ENCODE data around the gene TMEM229A.
"Not testable (repeated sequence)": the region's sequence is repeated elsewhere in the genome, so short reads cannot be mapped to it uniquely, and the experiment has no call there.

The TMEM229A gene

GRCh38 chr7:124032369-124033094 lies at the start of gene TMEM229A:
TMEM229A (minus strand) TSS chr7:124033067; CDS start chr7:124033003, 64 bp downstream.
- Mint-ChIP-seq H3K36me3 (ENCODE audit: low read depth) (peaks cover 1% of the 10 kb centered on the region), H3K27ac (peak within 1 kb of the TSS; percentile 26), H3K4me3 (peak within 1 kb of the TSS; percentile 63), H3K27me3 (ENCODE audit: low read depth) (peaks cover 60% of the 10 kb centered on the region), H3K9me3 (no peaks in the 10 kb centered on the region), H3K4me1 (ENCODE audit: low read depth) (peaks cover 4% of the 10 kb centered on the region)

GRCh38 chr7:124082234-124082633 lies 49.4 kb upstream of the TMEM229A start:
- H3K36me3 Mint-ChIP-seq (ENCODE audit: low read depth); H3K9me3 Mint-ChIP-seq; H3K4me3 Mint-ChIP-seq; H3K27me3 Mint-ChIP-seq (ENCODE audit: low read depth); H3K4me1 Mint-ChIP-seq (ENCODE audit: low read depth); H3K27ac Mint-ChIP-seq: not testable (repeated sequence)

- no peaks in the 10 kb centered on the region for H3K36me3 Mint-ChIP-seq (ENCODE audit: low read depth)
- H3K27me3 Mint-ChIP-seq (ENCODE audit: low read depth): no peaks in the 10 kb centered on the region
- no peaks in the 10 kb centered on the region for H3K9me3 Mint-ChIP-seq
- no peak overlapping the region for H3K27ac Mint-ChIP-seq
- no peak overlapping the region for H3K4me3 Mint-ChIP-seq
- no peaks in the 10 kb centered on the region for H3K4me1 Mint-ChIP-seq (ENCODE audit: low read depth)
Observed at GRCh38 chr7:124077546-124077945, 44.7 kb upstream of the TMEM229A start.

- H3K9me3 Mint-ChIP-seq: no peaks in the 10 kb centered on the region
- no peak overlapping the region for H3K27ac Mint-ChIP-seq
- H3K4me1 Mint-ChIP-seq (ENCODE audit: low read depth): no peaks in the 10 kb centered on the region
- H3K36me3 Mint-ChIP-seq (ENCODE audit: low read depth): no peaks in the 10 kb centered on the region
- H3K4me3 Mint-ChIP-seq: no peak overlapping the region
- H3K27me3 Mint-ChIP-seq (ENCODE audit: low read depth): no peaks in the 10 kb centered on the region
Observed at GRCh38 chr7:124076841-124077240, 44.0 kb upstream of the TMEM229A start.

DNA sequence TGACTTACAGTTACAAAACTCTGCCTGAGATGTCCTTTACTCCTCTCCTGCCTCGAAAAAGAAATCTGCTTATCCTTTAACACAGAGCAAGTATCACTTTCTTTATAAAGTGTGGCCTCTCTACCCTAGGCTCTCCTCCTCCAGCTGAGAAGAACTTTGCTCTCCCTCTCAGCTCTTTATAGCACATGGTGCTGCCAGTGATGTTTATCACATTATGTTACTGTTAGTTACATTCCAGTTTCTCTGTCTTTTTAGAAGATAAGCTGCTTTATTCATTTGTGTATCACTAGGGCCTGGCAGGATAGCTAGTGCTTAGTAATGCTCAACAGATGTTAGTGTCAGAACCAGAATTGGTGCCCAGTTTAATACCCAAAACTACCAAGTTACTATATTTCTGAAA lies 41.1 kb upstream of the TMEM229A start:
- Mint-ChIP-seq H3K27ac (no peak overlapping the region), H3K4me3 (no peak overlapping the region), H3K9me3 (no peaks in the 10 kb centered on the region), H3K4me1 (ENCODE audit: low read depth) (no peaks in the 10 kb centered on the region), H3K27me3 (ENCODE audit: low read depth) (no peaks in the 10 kb centered on the region), H3K36me3 (ENCODE audit: low read depth) (no peaks in the 10 kb centered on the region)

- Mint-ChIP-seq H3K27me3 (ENCODE audit: low read depth) (no peaks in the 10 kb centered on the region), H3K4me3 (no peak overlapping the region), H3K4me1 (ENCODE audit: low read depth) (no peaks in the 10 kb centered on the region), H3K36me3 (ENCODE audit: low read depth) (no peaks in the 10 kb centered on the region), H3K9me3 (no peaks in the 10 kb centered on the region), H3K27ac (no peak overlapping the region)
Observed at GRCh38 chr7:124073310-124073645, 40.4 kb upstream of the TMEM229A start.

DNA sequence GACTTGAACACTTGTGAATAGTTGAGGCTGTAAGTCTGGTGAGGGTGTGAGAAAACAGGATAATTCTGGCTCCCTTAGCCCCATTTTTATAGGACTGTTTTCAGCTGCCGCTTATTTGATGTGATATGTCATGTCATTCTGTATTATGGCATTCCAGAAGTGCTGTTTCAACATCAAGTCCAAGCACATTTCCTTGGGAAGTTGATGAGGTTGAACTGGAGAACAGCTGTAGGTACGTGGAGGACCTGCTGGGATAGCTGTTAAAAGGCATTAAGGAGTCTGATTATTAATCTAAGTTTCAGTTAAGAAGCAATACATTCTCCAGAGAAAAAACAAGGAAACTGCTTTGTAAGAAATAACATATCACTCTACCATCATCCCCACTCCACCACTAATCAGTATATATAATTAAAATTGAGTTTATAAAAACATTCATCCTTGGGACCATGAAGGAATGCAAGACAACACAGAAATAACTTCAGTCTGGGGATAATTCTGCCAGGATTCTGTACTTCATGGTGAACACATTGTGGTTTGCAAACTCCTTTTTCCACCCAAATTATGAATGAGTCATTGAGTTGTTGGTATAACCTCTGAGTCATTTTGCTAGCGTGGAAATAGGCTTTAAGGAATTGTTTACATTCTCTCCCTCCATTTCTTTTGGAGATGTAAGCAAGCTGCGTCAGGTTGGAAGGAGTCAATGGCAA lies 39.9 kb upstream of the TMEM229A start:
- Mint-ChIP-seq H3K36me3 (ENCODE audit: low read depth) (no peaks in the 10 kb centered on the region), H3K4me1 (ENCODE audit: low read depth) (no peaks in the 10 kb centered on the region), H3K27me3 (ENCODE audit: low read depth) (no peaks in the 10 kb centered on the region), H3K9me3 (no peaks in the 10 kb centered on the region), H3K4me3 (no peak overlapping the region), H3K27ac (no peak overlapping the region)

DNA sequence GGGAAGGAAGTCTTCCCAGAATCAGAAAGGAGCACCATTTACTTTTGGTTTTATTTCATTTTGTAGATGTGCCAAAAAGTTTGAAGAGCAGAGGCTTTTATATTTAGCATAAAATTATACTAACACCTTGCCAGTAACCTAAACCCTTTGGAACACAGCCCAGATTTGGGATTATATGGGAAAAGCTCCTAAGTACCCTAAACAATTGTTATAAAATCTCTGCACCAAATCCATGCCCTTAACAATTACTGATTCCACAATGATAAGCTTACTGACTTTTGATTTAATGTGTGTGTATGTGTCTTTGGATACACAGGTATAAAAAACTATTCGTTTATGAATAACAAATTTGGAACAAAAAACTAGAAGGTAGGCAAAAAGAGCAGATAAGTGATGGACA lies 39.0 kb upstream of the TMEM229A start:
- Mint-ChIP-seq H3K27ac (no peak overlapping the region), H3K9me3 (no peaks in the 10 kb centered on the region), H3K4me3 (no peak overlapping the region), H3K4me1 (ENCODE audit: low read depth) (no peaks in the 10 kb centered on the region), H3K27me3 (ENCODE audit: low read depth) (no peaks in the 10 kb centered on the region), H3K36me3 (ENCODE audit: low read depth) (no peaks in the 10 kb centered on the region)

GRCh38 chr7:124062171-124062570 lies 29.3 kb upstream of the TMEM229A start:
- no peak overlapping the region for H3K27ac Mint-ChIP-seq
- no peaks in the 10 kb centered on the region for H3K4me1 Mint-ChIP-seq (ENCODE audit: low read depth)
- H3K4me3 Mint-ChIP-seq: no peak overlapping the region
- H3K27me3 Mint-ChIP-seq (ENCODE audit: low read depth): no peaks in the 10 kb centered on the region
- no peaks in the 10 kb centered on the region for H3K9me3 Mint-ChIP-seq
- H3K36me3 Mint-ChIP-seq (ENCODE audit: low read depth): no peaks in the 10 kb centered on the region

GRCh38 chr7:124060528-124060927 lies 27.7 kb upstream of the TMEM229A start:
- H3K27me3 Mint-ChIP-seq (ENCODE audit: low read depth): no peaks in the 10 kb centered on the region
- no peaks in the 10 kb centered on the region for H3K4me1 Mint-ChIP-seq (ENCODE audit: low read depth)
- no peak overlapping the region for H3K4me3 Mint-ChIP-seq
- H3K36me3 Mint-ChIP-seq (ENCODE audit: low read depth): no peaks in the 10 kb centered on the region
- no peaks in the 10 kb centered on the region for H3K9me3 Mint-ChIP-seq
- H3K27ac Mint-ChIP-seq: no peak overlapping the region

DNA sequence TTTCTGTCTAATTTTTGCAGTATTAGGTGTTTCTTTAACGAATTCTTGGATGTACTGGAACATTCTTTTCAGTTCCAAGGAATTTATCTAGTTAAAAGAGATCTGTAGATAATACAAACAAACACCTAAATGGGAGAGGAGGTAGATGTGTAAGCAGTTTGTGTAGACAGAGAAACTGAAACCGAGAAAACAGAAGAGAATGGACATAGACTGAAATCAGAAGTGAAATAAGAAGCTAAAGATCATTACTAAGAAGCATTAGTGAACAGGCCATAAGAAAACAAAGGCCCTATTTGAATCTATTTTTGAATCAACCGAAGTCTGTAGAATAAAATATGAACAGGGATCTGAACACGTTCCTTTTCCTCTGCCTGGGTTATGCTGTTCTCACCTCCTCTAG lies 26.5 kb upstream of the TMEM229A start:
- Mint-ChIP-seq H3K27me3 (ENCODE audit: low read depth) (no peaks in the 10 kb centered on the region), H3K4me3 (no peak overlapping the region), H3K4me1 (ENCODE audit: low read depth) (no peaks in the 10 kb centered on the region), H3K9me3 (no peaks in the 10 kb centered on the region), H3K36me3 (ENCODE audit: low read depth) (no peaks in the 10 kb centered on the region), H3K27ac (no peak overlapping the region)

DNA sequence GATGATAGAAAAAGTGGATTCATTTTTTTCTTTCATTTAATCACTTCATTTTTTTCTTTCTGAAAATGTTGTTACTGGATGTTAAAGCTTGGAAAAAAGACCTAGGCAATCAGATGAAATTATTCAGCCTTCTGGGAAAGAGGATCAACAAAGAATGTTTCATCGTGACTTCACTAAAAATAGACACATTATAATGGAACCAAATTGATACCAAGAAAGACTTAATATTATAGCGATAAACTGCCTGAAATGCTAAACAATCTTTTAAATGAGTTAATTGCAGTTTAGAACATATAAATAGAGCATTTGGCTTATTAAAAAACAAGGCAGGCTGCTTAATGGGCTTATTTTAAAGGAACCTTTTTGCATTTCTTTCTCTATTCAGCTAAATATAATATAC lies 25.6 kb upstream of the TMEM229A start:
- H3K36me3 Mint-ChIP-seq (ENCODE audit: low read depth): no peaks in the 10 kb centered on the region
- no peaks in the 10 kb centered on the region for H3K27me3 Mint-ChIP-seq (ENCODE audit: low read depth)
- no peaks in the 10 kb centered on the region for H3K9me3 Mint-ChIP-seq
- no peak overlapping the region for H3K4me3 Mint-ChIP-seq
- H3K27ac Mint-ChIP-seq: no peak overlapping the region
- H3K4me1 Mint-ChIP-seq (ENCODE audit: low read depth): no peaks in the 10 kb centered on the region

DNA sequence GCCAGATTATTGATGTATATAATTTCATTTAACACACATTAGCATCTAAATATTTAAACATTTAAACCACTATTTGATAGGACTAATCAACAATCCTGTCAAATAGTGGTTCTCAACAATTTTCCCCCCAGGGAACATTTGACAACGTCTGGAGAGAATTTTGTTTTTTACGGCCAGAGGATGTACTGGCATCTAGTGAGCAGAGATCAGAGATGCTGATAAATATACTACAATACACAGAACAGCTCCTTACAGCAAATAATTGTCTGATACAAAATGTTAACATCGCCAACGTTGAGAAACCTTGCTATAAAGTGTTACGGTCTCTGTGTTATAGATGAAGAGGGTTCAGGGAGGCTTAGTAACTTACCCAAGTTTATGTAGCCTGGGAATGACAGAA lies 25.0 kb upstream of the TMEM229A start:
- H3K27me3 Mint-ChIP-seq (ENCODE audit: low read depth): no peaks in the 10 kb centered on the region
- no peaks in the 10 kb centered on the region for H3K4me1 Mint-ChIP-seq (ENCODE audit: low read depth)
- no peak overlapping the region for H3K27ac Mint-ChIP-seq
- H3K4me3 Mint-ChIP-seq: no peak overlapping the region
- H3K36me3 Mint-ChIP-seq (ENCODE audit: low read depth): no peaks in the 10 kb centered on the region
- H3K9me3 Mint-ChIP-seq: no peaks in the 10 kb centered on the region

- Mint-ChIP-seq H3K4me3 (no peak overlapping the region), H3K4me1 (ENCODE audit: low read depth) (no peaks in the 10 kb centered on the region), H3K9me3 (no peaks in the 10 kb centered on the region), H3K36me3 (ENCODE audit: low read depth) (no peaks in the 10 kb centered on the region), H3K27me3 (ENCODE audit: low read depth) (no peaks in the 10 kb centered on the region), H3K27ac (no peak overlapping the region)
Observed at GRCh38 chr7:124056234-124056633, 23.4 kb upstream of the TMEM229A start.

DNA sequence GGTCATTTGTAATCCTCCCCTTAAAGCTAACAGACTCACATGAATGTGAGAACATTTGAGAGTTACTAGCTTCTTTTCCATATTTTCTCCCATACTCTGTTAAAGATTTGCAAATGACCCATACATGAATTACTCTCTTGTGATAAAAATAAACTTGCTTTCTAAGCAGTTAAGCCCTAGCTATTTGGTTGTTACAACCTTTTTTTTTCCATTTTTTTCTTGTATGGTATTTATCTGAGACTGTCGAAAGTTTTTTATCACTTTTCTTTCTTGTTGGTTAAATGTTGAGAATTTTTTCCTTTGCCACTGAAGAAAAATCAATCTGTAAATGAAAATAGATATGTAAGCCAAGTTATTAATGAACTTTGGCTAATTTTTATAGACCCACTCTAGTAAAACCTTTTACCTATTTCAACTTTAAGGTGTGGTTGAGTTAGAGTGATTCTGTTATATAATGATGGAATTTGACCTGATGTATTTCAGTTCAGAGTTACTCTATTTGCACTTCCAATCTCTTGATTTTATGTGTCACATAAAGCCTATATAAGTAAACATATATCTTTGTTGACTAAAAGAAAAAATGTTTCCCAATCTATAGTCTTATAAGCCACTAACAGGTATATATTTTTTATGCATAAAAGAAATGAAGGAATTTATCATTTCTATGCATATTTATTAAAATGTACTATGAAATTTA lies 19.0 kb upstream of the TMEM229A start:
- no peaks in the 10 kb centered on the region for H3K9me3 Mint-ChIP-seq

More for the DNA sequence above, 19.0 kb upstream of the TMEM229A start:
- H3K36me3 Mint-ChIP-seq (ENCODE audit: low read depth): no peaks in the 10 kb centered on the region
- no peaks in the 10 kb centered on the region for H3K4me1 Mint-ChIP-seq (ENCODE audit: low read depth)
- H3K27ac Mint-ChIP-seq: no peak overlapping the region
- H3K27me3 Mint-ChIP-seq (ENCODE audit: low read depth): no peaks in the 10 kb centered on the region
- no peak overlapping the region for H3K4me3 Mint-ChIP-seq
